Femur (tissue), 1 donor: ENCODE data around the gene TANC2.
A peak's percentile ranks its signal among the peaks of the same experiment; 100 is the strongest.

ENCODE experiments used
- DNase-seq: peaks from one replicate; pipeline ENCODE4 v3.0.0-alpha.2; 2017

The TANC2 gene

GRCh38 chr17:62965686-62966425 is at the start of gene TANC2:
TSS of gene TANC2 (plus strand) at chr17:62966235. CDS start at chr17:63009560, 43,325 bp downstream.
- DNase-seq: peak; percentile 90

DNA sequence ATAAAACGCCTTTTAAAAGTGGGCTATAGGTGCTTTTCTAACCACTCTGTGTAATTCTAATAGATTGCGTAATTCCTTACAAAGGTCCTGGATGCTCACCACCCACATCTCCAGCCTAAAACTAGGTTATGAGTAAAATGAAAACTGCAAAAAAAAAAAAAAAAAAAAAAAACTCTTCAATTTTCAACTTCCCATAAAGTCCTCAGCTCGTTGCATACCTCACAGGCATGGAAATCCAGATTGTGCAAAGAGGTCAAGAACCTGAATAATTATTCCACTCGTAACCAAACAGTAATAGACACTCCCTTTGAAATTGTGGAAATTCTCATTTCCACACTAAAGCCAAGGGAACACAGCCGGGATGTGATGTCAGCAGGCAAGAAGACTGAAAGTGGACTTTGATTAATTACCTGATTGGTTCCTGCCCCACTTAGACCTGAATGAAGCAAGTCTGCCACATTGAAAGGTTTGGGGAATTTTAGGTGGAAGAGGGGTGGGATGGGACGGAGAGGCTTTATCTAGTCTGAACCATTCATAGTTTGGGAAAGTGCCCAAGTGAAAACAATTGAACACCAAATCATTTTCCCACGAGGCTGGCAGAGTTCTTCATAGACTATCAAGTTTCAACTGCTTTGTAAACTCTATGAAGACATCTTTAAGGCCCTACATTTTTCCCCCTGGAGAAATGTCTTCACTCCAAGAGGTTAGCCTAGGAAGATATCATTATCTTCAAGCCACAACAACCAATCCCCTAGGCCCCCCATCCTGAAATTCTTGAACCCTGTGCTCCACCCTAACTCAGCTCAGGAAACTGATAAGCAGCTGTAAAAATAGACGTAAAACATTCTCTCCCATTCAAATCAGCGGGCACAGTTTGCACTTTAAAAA is 49.1 kb upstream of the TANC2 start:
- no peak for DNase-seq

DNA sequence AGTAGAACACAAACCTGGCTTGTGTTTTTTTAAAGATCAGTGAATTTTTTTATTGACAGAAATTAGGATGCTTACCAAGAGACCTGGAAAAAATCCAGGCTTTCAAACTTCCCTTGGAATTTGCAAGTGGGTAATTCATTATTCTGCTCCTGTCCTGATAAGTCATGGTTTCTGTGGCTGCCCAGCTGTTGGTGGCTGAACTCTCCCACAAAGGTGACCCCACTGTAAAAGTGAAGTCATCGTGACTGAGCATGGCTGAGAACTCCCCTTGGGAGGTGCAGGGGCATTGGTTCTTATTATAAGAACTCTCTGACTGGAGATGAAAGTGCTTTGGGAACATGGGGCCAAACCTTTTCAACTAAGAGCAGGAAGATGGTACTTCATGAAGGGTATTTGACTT is 46.6 kb upstream of the TANC2 start:
- DNase-seq: no peak

GRCh38 chr17:62920300-62920699 is 45.7 kb upstream of the TANC2 start:
- no peak for DNase-seq

DNA sequence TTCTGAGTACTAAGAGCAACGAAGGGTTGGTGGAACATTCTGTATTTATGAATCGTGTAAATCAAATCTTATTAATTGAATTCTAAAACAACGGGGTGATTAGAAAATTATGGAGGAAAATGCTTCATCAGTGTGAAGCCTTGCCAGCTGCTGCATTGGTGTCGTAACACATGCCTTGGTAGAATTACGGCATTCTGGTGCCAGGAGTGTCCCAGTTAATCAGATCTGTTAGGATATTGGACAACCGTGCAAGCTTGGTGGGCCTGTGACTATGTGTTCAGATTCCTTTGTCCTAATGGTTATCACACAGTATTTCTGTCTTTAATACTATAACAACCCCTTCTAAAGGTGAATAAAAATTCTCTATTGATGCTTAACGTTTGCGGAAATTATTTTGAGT is 44.2 kb upstream of the TANC2 start:
- no peak for DNase-seq

DNA sequence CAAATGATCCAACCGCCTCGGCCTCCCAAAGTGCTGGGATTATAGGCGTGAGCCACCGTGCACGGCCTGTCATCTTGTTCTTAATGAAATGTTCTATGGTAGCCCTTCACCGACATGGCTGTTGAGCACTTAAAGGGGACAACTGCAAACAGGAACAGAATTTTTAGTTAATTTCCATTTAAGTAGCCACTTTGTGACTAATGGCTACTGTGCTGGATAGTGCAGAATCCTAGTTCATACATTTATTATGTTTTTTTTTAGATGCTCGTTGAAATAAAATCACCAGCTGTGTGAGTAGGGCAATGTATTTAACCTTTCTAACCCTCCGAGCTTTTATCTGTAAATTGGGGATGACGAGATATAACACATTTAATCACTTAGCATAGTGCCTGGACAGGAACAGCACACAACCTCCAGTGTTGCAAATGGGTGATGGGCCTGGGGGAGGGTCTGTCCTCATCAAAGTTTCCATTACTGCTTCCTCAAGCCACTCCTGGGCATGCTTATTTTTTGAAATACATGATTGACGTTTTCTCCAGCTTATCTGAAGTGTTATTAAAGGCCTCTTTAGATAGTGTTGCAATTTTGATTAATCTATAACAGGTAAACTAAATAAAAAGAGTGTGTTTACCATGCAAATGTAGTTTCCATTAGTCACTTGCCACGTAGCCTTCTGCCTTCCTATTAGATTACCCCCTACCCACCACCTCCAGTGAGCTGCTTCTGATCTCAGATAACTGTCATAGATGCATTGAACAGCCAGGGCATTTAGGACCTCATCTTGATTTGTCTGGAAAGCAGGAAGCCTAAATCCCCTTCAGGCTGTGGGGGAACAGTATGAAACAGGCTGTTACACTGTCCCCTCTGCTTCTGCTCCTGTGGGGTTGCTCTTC is 42.5 kb upstream of the TANC2 start:
- DNase-seq: no peak

- DNase-seq: no peak
Observed at GRCh38 chr17:62925267-62925836, 40.7 kb upstream of the TANC2 start.

DNA sequence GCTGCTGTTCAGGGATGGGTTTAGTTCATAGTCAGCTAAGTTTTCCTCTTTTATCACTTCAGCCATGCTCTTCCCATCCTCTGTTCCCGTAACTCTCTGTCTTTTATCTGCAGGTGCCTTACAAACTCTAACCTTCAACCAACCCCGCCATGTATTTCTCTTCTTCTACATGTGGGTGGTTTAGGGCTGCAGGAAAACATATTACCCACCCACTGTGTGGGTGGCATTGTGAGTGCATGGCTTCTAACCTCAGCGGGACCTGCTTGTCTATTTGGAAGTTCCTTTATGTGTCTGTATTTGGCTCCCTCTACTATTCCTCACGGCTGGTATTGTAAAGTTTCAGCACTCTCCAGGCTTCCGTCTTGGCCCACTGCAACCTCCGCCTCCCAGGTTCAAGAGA is 39.0 kb upstream of the TANC2 start:
- DNase-seq: no peak

- no peak for DNase-seq
Observed at GRCh38 chr17:62929320-62929719, 36.7 kb upstream of the TANC2 start.

GRCh38 chr17:62931101-62931500 is 34.9 kb upstream of the TANC2 start:
- DNase-seq: no peak

DNA sequence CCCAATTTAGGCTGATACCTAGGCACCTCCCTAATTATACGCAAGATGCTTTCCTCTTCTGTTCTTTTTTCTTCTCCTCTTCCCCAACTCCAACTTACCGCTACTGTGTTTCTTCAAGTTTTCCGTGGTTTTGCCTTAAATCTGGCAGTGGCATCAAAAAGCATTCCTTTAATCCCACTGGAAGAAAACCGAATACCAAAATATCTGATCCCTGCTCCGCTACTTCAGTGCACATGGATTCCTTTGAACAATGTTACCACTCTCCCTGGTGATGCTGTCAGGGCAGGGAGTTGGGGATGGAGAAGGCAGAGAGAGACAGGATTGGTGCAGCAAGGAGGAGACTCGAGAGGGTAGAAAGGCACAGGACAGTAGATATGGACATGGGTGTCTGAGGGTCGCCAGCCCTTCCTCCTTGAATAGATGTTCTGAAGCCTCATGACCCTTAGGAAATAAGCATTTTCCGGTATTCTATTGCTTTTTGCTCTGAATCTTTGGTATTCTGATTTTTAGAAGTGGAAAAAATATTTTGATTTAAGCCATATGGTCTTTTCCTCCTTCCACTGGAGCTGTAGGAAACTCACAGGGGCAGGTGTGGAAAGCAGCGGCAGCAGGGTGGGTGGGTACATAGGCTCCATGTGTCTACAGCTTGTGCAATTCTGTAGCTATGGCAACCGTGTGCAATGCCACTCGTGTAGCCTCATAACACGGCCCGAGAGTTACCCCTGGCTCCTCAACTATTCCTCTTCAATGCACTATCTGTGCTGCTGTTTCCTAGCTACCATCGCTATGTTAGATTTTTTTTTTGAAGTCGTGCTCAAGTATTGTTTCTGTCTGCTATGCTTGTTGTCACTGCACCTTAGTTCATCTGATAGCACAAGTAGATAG is 32.3 kb upstream of the TANC2 start:
- no peak for DNase-seq

- DNase-seq: no peak
Observed at GRCh38 chr17:62935098-62935497, 30.9 kb upstream of the TANC2 start.

GRCh38 chr17:62935523-62935922 is 30.5 kb upstream of the TANC2 start:
- DNase-seq: peak; percentile 21

- DNase-seq: no peak
Observed at GRCh38 chr17:62937606-62938005, 28.4 kb upstream of the TANC2 start.

GRCh38 chr17:62941358-62941991 is 24.6 kb upstream of the TANC2 start:
- DNase-seq: no peak

- DNase-seq: no peak
Observed at GRCh38 chr17:62948370-62948769, 17.7 kb upstream of the TANC2 start.

DNA sequence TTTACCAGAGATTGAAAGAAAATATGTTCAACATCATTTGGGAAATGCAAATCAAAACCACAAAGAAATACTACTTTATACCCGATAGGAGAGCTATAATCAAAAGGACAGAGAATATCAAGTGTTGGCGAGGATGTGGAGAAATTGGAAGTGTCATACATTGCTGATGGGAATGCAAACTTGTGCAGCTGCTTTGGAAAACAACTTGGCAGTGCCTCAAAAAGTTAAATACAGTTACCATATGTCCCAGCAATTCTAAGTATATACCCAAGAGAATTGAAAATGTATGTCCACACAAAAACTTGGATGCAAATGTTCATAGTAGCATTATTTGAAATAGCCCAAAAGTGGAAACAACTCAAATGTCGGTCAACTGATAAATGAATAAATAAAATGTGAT is 17.0 kb upstream of the TANC2 start:
- DNase-seq: no peak

GRCh38 chr17:62950067-62950466 is 16.0 kb upstream of the TANC2 start:
- peak; percentile 63 for DNase-seq

GRCh38 chr17:62955841-62956352 is 10.1 kb upstream of the TANC2 start:
- no peak for DNase-seq

- DNase-seq: no peak
Observed at GRCh38 chr17:62963296-62963695, 2.7 kb upstream of the TANC2 start.

- no peak for DNase-seq
Observed at GRCh38 chr17:62964506-62964905, 1.5 kb upstream of the TANC2 start.
